ENCODE measurements around the gene ILDR2. TPM values are rescaled to one million over a fixed set of nuclear protein-coding genes. Genes with fewer than 3 reads are reported as not detected.
"Not testable (repeated sequence)": the region's sequence is repeated elsewhere in the genome, so short reads cannot be mapped to it uniquely, and the experiment has no call there.

The ILDR2 gene
- total RNA-seq, 1 donor from 2014 or later, result 1.0 TPM

- DNase-seq, result peak; percentile 28
These were observed 91.2 kb downstream of the ILDR2 start for GRCh38 chr1:166884040-166884642.

DNA sequence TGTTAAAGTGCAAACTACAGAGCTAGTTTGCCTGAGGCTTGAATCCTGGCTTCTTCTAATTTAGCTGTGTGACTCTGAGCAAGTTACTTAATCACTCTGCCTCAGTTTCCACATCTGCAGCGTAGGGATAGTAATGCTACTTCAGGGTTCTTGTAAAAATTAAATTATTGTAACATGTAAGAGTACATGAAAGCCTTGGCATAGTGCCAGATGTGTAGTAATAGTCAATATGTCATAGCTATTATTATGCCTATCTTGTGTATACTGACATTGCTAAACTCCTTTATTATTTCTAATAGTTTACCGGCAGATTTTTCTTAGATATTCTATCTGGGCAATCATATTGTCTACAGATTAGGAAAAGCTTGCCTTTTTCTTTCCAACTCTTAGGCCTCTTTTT, 92.4 kb downstream of the ILDR2 start:
- DNase-seq, result no peak

DNA sequence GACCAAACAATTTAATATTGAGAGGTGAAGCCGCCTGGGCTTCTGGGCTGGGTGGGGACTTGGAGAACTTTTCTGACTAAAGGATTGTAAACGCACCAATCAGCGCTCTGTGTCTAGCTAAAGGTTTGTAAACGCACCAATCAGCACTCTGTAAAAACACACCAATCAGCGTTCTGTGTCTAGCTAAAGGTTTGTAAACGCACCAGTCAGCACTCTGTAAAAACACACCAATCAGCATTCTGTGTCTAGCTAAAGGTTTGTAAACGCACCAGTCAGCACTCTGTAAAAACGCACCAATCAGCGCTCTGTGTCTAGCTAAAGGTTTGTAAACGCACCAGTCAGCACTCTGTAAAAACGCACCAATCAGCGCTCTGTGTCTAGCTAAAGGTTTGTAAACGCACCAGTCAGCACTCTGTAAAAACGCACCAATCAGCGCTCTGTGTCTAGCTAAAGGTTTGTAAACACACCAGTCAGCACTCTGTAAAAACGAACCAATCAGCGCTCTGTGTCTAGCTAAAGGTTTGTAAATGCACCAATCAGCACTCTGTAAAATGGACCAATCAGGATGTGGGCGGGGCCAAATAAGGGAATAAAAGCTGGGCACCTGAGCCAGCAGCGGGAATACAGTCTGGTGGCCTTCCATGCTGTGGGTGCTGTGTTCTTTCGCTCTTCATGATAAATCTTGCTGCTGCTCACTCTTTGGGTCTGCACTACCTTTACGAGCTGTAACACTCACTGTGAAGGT, 97.0 kb downstream of the ILDR2 start:
- not testable (repeated sequence) for DNase-seq

- no peak for DNase-seq
These were observed 98.9 kb downstream of the ILDR2 start for GRCh38 chr1:166876540-166876838.

DNA sequence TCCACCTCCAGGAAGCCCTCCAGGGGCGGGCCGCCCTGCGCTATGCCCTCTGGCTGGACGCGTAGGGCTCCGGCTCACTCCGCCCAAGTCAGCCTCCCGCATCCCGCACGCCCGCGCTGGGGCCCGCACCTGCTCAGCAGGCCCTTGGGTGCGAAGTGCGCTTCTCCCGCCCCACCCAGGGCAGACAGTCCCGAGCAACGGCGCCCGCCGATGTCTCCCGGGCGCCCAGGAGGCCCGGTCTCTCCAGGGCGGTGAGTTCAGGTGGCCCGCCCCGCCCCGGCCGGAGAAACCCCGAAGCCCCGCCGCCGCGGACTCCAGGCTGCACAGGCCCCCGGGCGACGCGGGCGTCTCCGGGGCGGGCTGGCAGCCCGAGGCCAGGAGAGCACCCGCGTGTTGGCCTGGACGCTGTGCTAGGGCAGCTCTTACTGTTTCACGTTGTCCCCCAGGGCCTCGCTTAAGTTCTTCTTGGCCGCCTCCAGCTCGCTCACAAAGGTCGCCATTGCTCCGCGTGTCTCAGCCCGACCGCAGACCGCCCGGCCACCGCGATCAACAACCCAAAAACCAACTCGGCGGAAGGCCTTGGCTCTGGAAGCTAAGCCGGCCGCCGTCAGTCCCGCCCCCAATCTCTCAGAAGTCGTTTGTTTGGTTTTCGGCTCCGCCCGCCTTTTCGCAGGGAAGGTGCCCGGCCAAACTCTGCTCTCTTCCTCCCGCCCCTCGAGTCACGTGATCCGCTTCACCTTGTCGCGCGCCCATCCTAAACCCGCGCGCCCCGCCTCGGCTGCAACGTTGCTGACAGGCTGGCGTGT, 99.4 kb downstream of the ILDR2 start, which contains the start of gene TADA1:
TSS of gene TADA1 (minus strand) at position 531 of the 806 bp plus-strand sequence. CDS start at position 500, 31 bp downstream.
- DNase-seq, result peak; percentile 99

DNA sequence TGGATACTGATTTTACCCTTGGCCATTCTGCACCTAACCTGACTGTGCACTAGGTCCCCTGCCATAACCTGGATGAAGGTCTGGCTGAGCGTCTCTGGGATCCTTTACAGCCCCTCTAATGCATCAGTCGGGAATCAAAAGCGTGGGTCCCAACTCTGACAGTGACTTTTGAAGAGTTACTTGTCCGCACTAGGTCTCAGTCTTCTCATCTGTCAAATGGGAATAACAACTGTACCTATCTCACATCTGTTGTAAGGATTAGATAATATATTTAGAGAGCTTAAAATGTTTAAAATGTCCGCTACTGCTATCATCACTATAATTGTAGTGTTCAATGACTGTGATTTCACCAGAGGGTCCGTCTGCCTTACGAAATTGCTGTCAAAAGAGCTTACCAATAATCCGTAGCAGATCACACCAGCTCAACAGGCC, 100.0 kb downstream of the ILDR2 start:
- no peak for DNase-seq

- no peak for DNase-seq
These were observed 100.9 kb downstream of the ILDR2 start for GRCh38 chr1:166874464-166874863.

DNA sequence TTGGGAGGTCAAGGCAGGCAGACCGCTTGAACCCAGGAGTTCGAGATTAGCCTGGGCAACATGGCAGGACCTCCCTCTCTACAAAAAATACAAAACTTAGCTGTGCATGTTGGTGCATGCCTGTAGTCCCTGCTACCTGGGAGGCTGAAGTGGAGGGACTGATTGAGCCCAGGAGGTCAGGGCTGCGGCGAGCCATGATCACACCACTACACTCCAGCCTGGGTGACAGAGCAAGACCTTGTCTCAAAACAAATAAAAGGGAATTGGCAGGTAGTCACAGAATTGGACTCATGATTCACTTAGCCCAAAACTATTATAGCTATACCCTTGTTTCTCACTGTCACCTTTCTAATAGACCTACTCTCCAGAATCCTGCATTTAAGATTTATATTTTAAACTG, 104.8 kb downstream of the ILDR2 start:
- DNase-seq, result no peak

- no peak for DNase-seq
These were observed 105.8 kb downstream of the ILDR2 start for GRCh38 chr1:166869318-166870099.

DNA sequence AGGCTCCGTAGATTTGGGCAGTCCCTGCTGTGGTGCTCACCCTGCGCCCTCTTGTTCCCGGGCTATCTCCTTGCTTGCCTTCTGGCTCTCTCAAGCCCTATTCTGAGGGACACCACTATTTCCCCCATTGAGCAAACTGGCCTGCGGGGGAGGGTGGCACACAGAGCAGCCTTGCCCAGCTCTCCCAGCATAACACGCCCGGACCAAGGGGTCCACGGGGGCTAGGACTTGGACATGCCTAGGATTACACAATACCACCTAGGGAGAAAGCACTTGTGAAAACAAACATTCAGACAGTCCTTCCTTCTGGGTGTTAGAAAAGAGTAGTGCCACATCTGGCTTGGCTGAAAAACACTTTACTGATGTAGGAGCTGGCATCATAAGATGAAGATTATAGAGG, 106.7 kb downstream of the ILDR2 start:
- DNase-seq, result no peak

DNA sequence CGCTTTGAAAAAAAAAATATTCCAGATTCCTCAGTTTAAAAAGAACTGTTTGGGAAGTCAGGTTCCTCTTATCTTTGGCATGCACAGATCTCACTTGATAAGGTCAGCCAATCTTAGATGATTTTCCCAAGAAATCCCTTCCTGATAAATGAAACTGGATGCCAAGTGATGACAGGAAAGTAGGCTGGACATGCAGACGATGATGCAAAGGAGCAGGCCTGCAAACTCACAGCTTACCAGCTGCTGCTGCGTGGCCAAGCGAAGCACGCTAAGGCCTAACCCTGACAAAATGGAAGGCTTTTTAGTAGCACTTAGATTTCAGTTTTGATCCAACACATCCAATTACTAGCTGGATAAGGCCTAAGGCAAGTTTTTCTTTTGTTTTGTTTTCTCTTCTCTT, 109.4 kb downstream of the ILDR2 start:
- no peak for DNase-seq

- no peak for DNase-seq
These were observed 115.7 kb downstream of the ILDR2 start for GRCh38 chr1:166859597-166859996.

DNA sequence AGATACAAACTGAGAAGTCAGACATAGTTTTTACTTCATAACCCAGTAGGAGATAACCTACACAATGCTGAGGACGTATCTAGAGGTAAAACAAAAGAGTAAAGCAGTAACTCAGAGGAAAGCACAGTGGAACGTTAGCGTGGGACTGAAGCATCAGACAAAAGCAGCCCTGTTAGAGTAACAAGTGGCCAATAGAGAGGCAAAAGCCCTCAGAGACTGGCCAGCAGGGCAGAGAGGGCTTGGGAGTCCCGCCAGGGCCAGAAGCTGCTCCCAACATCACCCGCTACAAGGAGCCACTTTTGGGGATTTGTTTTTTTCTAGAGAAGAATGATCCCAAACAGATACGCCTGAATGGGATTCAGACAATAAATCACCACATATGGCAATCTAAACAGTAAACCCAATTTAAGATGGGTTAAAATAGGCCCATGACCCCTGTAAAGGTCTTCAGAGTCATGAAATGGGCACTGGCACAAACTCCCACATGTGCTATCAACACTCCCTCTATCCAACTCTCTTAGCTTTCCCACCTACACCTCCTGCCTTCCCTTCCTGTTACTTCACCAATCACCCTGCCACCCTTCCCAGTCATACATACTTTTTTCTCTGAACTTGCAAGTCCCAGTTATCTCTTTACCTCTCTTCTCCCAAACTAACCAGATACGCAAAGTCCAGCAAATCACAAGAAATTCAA, 116.5 kb downstream of the ILDR2 start:
- no peak for DNase-seq

Other genes with a start within 250 kb of the ILDR2 start
- 25.5 TPM in 2 replicates for gene POGK, start 136.1 kb downstream of the ILDR2 start, total RNA-seq
- gene TADA1, start 99.3 kb downstream of the ILDR2 start, total RNA-seq, result 12.9 and 13.6 TPM in 2 replicates
- gene MAEL, start 13.7 kb upstream of the ILDR2 start, total RNA-seq, result not detected in 2 replicates
- not detected in 2 replicates for gene GPA33, start 114.8 kb upstream of the ILDR2 start, total RNA-seq
- gene STYXL2, start 118.5 kb upstream of the ILDR2 start, total RNA-seq, result not detected in 2 replicates
- gene POU2F1, start 245.3 kb upstream of the ILDR2 start, total RNA-seq, result 5.6 and 8.2 TPM in 2 replicates